Dendritic cell treated with granulocyte-macrophage colony-stimulating factor and Interleukin-4, amounts not matched to agents 40 ng/mL and 50 ng/mL, for 4 days (primary cell): ENCODE data around the gene ZBTB43.

Source experiments
- H3K27ac Mint-ChIP-seq: one replicate; pipeline ENCODE4 v1.8.0; 2022; ENCODE audit warnings: mild to moderate bottlenecking, mixed read lengths
- H3K27me3 Mint-ChIP-seq: one replicate; pipeline ENCODE4 v1.8.0; 2022; ENCODE audit warnings: mild to moderate bottlenecking, mixed read lengths
- H3K36me3 Mint-ChIP-seq: one replicate; pipeline ENCODE4 v1.8.0; 2022; ENCODE audit warnings: low read depth, mixed read lengths
- H3K4me1 Mint-ChIP-seq: one replicate; pipeline ENCODE4 v1.8.0; 2022; ENCODE audit warnings: low read depth, mixed read lengths
- H3K4me3 Mint-ChIP-seq: one replicate; pipeline ENCODE4 v1.8.0; 2022; ENCODE audit warnings: mild to moderate bottlenecking, moderate library complexity, mixed read lengths
- H3K9me3 Mint-ChIP-seq: one replicate; pipeline ENCODE4 v1.8.0; 2022; ENCODE audit warnings: mixed read lengths
- intact Hi-C: fragments of 100-400 bp; cut with micrococcal nuclease; formaldehyde crosslinking; loops from one replicate; pipeline ENCODE4 v1.15.0; 2022

ZBTB43 gene

DNA sequence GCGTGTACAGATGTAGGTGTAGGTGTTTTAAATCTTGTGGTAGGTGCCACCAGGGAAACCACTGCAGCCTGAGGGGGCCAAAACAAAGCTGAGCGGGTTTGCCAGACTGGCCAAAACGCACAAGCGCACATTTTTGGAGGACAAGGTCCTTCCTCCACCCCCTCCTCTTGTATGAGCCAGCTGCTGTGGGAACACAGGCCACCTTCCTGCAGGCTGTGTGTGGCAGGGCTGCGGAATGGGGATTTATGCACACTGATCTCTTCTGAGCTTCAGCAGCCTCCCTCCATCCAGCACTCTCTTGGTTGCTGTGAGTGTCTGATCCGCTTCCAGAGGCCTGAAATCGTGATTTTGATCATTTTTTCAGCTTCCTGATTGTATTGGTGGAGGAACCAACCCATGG is 22.4 kb downstream of the ZBTB43 start:
- intact Hi-C loops: no loop called here
- peaks cover 74% of the 10 kb centered on the region for H3K36me3 Mint-ChIP-seq
- peaks cover 6% of the 10 kb centered on the region for H3K4me1 Mint-ChIP-seq
- no peak overlapping the region for H3K27ac Mint-ChIP-seq
- no peaks in the 10 kb centered on the region for H3K27me3 Mint-ChIP-seq
- no peak overlapping the region for H3K4me3 Mint-ChIP-seq
- H3K9me3 Mint-ChIP-seq: no peaks in the 10 kb centered on the region

DNA sequence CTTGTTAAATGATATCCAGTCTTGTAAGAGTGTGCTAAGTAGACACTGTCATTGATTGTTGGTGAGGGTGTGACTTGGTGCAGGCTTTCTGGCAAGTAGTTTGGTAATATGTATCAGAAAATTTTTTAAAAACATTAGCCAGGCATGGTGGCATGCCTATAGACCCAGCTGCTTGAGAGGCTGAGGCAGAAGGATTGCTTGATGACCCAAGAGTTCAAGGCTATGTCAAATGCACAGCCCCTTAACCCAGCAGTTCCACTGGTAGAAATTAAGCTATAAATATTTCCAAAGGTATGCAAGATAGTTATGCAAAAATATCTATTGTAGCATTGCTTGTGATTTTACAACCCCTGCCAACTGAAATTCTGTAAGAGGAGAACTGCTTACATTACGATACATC is 24.2 kb downstream of the ZBTB43 start:
- no peaks in the 10 kb centered on the region for H3K27me3 Mint-ChIP-seq
- H3K9me3 Mint-ChIP-seq: no peaks in the 10 kb centered on the region
- peaks cover 11% of the 10 kb centered on the region for H3K4me1 Mint-ChIP-seq
- H3K27ac Mint-ChIP-seq: no peak overlapping the region
- intact Hi-C loops: no loop called here
- no peak overlapping the region for H3K4me3 Mint-ChIP-seq
- H3K36me3 Mint-ChIP-seq: peaks cover 79% of the 10 kb centered on the region

DNA sequence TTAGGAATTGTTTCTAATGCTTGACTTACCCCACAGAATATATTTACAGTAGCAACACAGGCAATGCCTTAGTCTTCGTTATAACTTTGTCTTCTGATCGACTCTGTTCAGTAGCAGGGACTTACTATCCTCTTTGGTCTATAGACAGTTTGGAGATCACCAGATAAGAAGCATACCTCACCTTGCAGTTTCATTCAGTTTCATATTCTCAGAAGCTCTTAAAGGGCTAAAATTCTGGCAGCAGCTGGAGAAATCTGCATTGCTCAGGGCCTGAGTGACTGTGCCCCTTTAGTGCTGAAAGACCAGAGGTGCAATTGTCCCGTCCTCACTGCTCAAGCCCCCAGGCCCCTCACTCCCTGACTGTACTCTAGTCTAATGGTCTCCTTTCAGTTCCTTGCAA is 26.0 kb downstream of the ZBTB43 start:
- Mint-ChIP-seq H3K4me1 (peaks cover 7% of the 10 kb centered on the region), H3K9me3 (no peaks in the 10 kb centered on the region), H3K36me3 (peaks cover 83% of the 10 kb centered on the region), H3K4me3 (no peak overlapping the region), H3K27me3 (no peaks in the 10 kb centered on the region), H3K27ac (no peak overlapping the region)
- intact Hi-C loops: no loop called here

DNA sequence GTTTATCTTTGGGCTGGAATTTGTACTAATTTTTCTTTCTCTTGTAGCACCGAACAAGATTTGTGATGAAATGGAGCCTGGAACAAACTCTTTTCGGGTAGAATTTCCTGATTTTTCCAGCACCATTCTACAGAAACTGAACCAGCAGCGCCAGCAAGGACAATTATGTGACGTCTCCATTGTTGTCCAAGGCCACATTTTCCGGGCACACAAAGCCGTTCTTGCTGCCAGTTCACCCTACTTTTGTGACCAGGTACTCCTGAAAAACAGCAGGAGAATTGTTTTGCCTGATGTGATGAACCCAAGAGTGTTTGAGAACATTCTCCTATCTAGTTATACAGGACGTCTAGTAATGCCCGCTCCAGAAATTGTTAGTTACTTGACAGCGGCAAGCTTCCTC is 27.6 kb downstream of the ZBTB43 start:
- Mint-ChIP-seq H3K27ac (no peak overlapping the region), H3K27me3 (no peaks in the 10 kb centered on the region), H3K4me3 (no peak overlapping the region), H3K9me3 (no peaks in the 10 kb centered on the region), H3K36me3 (peaks cover 84% of the 10 kb centered on the region), H3K4me1 (peaks cover 12% of the 10 kb centered on the region)
- intact Hi-C loops: no loop called here

DNA sequence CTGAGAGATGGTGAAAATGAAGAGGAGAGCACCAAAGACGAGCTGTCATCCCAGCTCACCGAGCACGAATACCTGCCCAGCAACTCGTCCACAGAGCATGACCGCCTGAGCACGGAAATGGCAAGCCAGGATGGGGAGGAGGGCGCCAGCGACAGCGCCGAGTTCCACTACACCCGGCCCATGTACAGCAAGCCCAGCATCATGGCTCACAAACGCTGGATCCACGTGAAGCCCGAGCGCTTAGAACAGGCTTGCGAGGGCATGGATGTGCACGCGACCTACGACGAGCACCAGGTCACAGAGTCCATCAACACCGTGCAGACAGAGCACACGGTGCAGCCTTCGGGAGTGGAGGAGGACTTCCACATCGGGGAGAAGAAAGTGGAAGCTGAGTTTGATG is 28.2 kb downstream of the ZBTB43 start:
- Mint-ChIP-seq H3K27ac (no peak overlapping the region), H3K4me1 (peaks cover 12% of the 10 kb centered on the region), H3K9me3 (no peaks in the 10 kb centered on the region), H3K4me3 (no peak overlapping the region), H3K27me3 (no peaks in the 10 kb centered on the region), H3K36me3 (peaks cover 79% of the 10 kb centered on the region)
- intact Hi-C loops: no loop called here

DNA sequence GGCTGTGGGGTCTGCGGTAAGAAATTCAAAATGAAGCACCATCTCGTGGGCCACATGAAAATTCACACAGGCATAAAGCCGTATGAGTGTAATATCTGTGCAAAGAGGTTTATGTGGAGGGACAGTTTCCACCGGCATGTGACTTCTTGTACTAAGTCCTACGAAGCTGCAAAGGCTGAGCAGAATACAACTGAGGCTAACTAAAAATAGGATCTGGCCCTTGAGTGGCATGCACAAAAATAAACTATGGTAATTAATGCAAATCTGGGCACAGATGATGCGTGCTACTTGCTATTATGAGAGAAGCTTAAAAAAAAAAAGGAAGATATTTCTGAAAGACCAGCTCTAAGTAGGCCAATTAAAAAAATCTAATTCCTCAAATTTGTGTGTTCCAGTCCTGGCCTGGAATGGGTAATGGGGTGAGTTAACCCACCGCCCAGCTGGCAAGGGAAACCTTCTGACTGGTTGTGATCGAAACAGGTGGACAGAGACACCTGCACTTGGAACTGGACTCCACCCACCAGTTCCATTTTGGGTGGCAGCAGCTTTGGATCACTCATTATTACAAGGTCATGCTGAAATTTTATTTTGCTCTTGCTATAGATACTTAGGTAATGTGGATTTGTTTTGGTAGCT is 29.0 kb downstream of the ZBTB43 start:
- H3K27ac Mint-ChIP-seq: no peak overlapping the region
- no peaks in the 10 kb centered on the region for H3K27me3 Mint-ChIP-seq
- H3K4me3 Mint-ChIP-seq: no peak overlapping the region
- H3K9me3 Mint-ChIP-seq: no peaks in the 10 kb centered on the region
- intact Hi-C loops: no loop called here
- H3K36me3 Mint-ChIP-seq: peaks cover 86% of the 10 kb centered on the region
- peaks cover 18% of the 10 kb centered on the region for H3K4me1 Mint-ChIP-seq

DNA sequence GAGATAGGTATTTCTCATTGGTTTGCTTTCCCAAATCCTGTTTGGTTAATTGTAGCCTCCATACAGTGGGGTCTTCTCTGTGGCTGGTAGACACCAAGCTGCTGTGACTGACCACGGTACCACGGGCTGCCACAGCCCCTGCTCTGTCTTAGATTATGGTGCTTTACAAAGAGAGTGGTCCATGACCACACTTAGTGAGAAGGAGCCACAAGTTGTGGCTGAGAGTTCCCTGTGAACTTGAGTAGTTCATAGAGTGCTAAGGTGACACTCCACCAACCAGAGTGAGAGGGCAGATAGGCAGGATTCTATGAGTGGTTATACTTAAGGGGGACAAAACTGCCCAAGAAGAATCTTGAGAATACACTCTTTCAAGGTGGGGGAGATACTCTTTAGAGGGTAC is 29.8 kb downstream of the ZBTB43 start:
- Mint-ChIP-seq H3K4me3 (no peak overlapping the region), H3K4me1 (peaks cover 23% of the 10 kb centered on the region), H3K27ac (no peak overlapping the region), H3K9me3 (no peaks in the 10 kb centered on the region), H3K36me3 (peaks cover 89% of the 10 kb centered on the region), H3K27me3 (no peaks in the 10 kb centered on the region)
- intact Hi-C loops: no loop called here

DNA sequence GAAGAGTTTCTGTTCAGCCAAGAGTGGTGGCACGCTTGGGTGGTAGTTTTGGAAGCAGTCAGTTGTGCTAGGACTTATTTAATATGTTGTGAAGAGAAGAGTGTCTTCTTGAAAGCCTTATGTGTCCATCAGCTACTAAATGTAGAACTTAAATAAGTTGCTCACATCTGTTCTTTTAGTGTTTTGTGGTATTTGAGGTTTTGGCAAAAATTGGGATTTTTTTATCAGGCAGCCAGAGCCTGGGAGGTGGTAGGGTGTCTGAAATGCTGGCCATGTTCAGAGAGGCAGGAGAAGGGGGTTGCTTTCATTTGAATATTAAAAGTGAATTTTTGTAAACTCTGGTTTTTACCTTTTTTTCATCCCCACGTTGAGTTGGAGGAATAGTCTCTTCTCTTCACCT is 31.4 kb downstream of the ZBTB43 start:
- Mint-ChIP-seq H3K27me3 (no peaks in the 10 kb centered on the region), H3K9me3 (no peaks in the 10 kb centered on the region), H3K4me1 (peaks cover 23% of the 10 kb centered on the region)

DNA sequence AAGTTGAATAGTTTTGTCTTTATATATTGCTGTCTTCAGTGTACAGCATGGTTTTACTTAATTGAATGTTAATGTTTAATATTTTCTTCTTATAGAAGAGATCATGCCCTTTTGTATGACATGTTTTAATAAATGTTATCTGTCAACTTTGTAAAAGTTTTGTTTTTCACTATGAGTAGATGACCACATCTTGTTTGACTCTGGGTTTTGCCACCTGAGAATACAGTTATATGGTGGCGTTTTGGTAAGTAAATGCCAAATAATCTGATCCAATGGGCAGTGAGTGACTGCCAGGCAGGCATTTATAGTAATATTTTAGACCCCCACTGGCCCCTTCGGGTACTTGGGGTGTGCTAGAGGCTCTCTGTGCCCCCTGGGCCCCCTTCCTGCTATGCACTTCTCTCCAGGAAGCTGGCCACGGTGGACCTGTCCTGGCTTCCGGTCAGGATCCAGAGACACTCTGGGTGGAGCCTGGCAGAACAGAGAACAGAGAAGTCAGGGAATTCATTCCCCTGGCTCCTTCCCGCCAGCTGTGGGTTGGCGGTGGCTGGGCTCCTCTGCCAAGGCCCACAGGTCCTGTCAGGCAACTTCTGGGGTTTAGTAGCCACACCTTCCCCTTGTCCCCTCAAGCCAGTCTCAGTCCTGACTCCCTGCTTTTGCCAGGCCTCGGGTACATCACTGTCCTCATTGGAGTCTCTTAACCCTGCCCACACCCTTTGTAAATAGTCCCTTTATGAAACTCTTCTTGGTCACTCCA is 33.4 kb downstream of the ZBTB43 start:
- H3K9me3 Mint-ChIP-seq: no peaks in the 10 kb centered on the region
- peaks cover 58% of the 10 kb centered on the region for H3K36me3 Mint-ChIP-seq
- no peak overlapping the region for H3K27ac Mint-ChIP-seq
- H3K27me3 Mint-ChIP-seq: no peaks in the 10 kb centered on the region
- intact Hi-C loops: no loop called here
- peaks cover 29% of the 10 kb centered on the region for H3K4me1 Mint-ChIP-seq
- no peak overlapping the region for H3K4me3 Mint-ChIP-seq

More for the DNA sequence above, 31.4 kb downstream of the ZBTB43 start:
- Mint-ChIP-seq H3K27ac (no peak overlapping the region), H3K4me3 (no peak overlapping the region), H3K36me3 (peaks cover 79% of the 10 kb centered on the region)
- intact Hi-C loops: no loop called here

DNA sequence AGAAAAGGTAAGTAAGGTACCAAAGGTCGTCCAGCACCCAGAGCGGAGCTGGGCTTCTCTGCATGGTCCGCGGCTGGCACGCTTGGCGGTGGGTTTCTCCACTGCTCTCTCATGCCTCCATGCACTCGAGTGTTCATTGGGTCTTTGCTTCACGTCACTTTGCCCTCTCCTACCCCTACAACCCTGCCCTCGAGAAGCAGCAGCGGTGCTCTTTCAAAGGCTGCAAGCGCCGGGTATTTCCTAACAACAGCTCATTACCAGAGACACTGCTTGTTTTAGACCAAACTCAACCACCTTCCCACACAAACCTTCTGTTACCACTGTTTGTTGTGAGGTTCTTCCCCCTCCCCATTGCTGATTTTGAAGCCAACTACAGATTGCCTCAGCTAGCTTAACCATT is 34.1 kb downstream of the ZBTB43 start:
- H3K27ac Mint-ChIP-seq: no peak overlapping the region
- no peaks in the 10 kb centered on the region for H3K9me3 Mint-ChIP-seq
- H3K27me3 Mint-ChIP-seq: no peaks in the 10 kb centered on the region
- peaks cover 33% of the 10 kb centered on the region for H3K4me1 Mint-ChIP-seq
- intact Hi-C loops: no loop called here
- peaks cover 52% of the 10 kb centered on the region for H3K36me3 Mint-ChIP-seq
- H3K4me3 Mint-ChIP-seq: no peak overlapping the region

DNA sequence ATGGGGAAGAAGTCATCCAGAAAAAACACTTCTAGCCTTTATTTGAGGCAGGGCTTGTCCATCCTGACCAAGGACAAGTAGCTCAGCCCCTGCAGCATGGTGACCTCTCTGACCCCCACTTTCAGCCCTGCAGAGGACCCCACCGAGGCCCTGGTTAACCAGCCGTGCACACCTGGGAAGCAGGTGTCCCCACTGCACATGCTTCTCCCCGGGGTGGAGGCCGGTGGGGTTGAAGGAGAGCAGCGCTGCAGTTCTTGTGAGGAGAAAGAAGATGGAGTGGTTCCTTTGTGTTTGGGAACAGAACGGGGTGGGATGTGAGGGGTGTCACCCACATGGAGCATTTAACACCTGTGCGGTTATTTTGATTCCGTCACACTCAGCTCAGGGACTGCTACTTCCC is 34.5 kb downstream of the ZBTB43 start:
- Mint-ChIP-seq H3K4me3 (no peak overlapping the region), H3K9me3 (no peaks in the 10 kb centered on the region), H3K27ac (no peak overlapping the region), H3K4me1 (peaks cover 33% of the 10 kb centered on the region), H3K27me3 (no peaks in the 10 kb centered on the region), H3K36me3 (peaks cover 48% of the 10 kb centered on the region)
- intact Hi-C loops: no loop called here

DNA sequence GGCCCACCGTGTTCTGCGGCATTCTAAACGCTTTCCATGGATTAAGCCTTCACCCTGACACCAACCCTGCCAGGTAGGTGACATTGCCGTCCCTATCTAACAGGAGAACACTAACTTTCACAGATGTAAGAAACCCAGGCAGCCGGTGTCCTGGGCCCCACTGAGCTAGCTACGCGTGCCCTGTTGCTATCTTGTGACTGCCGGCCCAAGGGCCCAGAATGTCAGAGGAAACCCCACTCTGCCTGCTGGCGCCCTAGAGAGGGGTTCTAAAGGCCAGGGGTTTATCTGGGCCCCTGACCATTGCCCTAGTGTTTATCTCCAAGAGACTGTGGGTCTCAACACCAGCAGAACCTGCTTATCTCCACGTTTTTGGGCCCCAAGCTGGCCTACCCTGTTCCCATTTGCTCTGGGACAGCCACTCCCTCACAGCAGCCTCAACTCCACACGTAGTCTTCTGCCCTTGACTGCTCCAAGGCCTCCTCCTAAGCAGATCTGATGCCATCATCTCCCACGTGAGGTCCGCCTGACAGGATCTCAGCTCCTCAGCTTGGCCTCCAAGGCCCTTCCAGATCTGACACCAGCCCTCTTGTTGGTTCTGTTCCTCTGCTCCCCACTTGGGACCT is 37.5 kb downstream of the ZBTB43 start:
- peaks cover 26% of the 10 kb centered on the region for H3K4me1 Mint-ChIP-seq
- no peaks in the 10 kb centered on the region for H3K9me3 Mint-ChIP-seq
- intact Hi-C loops: no loop called here
- peak overlapping the region; percentile 31 for H3K27ac Mint-ChIP-seq
- H3K4me3 Mint-ChIP-seq: no peak overlapping the region
- no peaks in the 10 kb centered on the region for H3K27me3 Mint-ChIP-seq
- peaks cover 20% of the 10 kb centered on the region for H3K36me3 Mint-ChIP-seq

DNA sequence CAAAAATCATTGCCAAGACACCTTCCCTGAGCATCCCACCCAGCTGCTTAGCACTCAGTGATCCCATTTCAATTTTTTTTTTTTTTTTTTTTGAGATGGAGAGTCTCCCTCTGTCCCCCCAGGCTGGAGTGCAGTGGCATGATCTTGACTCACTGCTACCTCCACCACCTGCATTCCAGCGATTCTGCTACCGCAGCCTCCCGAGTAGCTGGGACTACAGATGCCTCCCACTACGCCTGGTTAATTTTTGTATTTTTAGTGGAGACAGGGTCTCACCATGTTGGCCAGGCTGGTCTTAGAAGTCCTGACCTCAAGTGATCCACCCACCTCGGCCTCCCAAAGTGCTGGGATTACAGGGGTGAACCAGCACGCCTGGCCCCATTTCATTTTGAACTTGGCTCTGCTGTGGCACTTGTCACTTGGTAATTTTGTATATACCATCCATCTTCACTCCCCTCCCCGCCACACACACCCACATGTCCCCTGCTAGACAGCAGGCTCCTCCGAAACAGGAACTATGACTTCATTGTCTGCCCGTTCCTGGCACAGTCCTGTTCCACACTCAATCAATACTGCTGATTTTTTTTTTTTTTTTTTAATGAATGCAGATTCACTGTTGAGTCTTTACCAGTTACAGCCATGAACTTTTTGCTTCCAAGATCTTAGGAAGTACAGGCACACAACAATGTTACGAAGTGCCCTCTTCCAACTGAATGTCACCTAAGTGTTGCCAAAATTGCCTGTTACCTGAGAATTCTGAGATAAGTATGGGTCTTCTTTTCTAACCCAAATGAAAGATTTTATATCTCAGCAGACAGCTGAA is 38.3 kb downstream of the ZBTB43 start:
- intact Hi-C loops: no loop called here
- H3K36me3 Mint-ChIP-seq: peaks cover 17% of the 10 kb centered on the region
- peaks cover 1% of the 10 kb centered on the region for H3K27me3 Mint-ChIP-seq
- no peak overlapping the region for H3K4me3 Mint-ChIP-seq
- peaks cover 30% of the 10 kb centered on the region for H3K4me1 Mint-ChIP-seq
- H3K27ac Mint-ChIP-seq: peak overlapping the region; percentile 31
- H3K9me3 Mint-ChIP-seq: no peaks in the 10 kb centered on the region

DNA sequence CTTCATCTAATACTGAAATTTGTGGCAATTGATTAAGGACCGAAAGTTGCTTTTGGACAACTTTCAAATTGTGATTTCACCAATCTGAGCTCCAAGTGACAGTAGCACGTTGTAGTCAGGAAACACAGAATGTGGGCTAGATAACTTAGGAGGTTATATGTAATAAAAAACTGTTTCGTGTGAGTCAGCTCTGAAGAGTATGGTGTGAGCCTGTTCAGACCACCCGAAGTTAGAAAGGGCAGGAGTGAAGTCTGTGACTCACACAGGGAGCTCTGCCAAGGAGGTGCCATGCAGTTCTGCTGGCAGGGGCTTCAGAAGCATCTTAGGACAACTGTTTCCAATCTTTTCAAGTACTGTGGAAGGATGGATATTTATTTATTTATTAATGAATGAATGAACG is 39.2 kb downstream of the ZBTB43 start:
- intact Hi-C loops: no loop called here
- H3K27ac Mint-ChIP-seq: no peak overlapping the region
- H3K27me3 Mint-ChIP-seq: peaks cover 1% of the 10 kb centered on the region
- H3K9me3 Mint-ChIP-seq: no peaks in the 10 kb centered on the region
- H3K4me1 Mint-ChIP-seq: peaks cover 25% of the 10 kb centered on the region
- H3K36me3 Mint-ChIP-seq: peaks cover 8% of the 10 kb centered on the region
- H3K4me3 Mint-ChIP-seq: no peak overlapping the region
